ENCODE results near the gene NXNL1.

DNA sequence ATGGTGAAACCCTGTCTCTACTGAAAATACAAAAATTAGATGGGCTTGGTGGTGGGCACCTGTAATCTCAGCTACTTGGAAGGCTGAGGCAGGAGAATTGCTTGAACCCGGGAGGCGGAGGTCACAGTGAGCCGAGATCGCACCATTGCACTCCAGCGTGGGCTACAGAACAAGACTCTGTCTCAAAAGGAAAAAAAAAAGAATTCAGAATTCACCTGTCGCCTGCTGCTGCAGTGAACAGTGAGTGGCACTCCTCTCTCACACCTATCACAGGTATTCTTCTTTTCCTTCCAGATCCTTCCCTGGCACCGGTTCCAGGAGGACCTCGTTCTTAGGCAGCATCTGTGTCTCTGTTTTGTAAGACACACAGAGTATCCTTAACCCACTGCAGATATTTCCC lies 46.6 kb downstream of the NXNL1 start:
- TF ChIP-seq EZH2 (IDR thresholded peaks at IDR 0.05; ENCODE audit: insufficient read depth, poor library complexity, severe bottlenecking) = no peak
- no peak for TF ChIP-seq EZH2phosphoT487 (IDR thresholded peaks at IDR 0.05; ENCODE audit: insufficient read depth, low read depth)

Measured in GM23248 (cell line).